T-helper 9 cell (primary cell): ENCODE results near the gene ERC1.
"Not testable (repeated sequence)": the region's sequence is repeated elsewhere in the genome, so short reads cannot be mapped to it uniquely, and the experiment has no call there.

ENCODE experiments used
- DNase-seq: peaks from one replicate; pipeline ENCODE4 v3.0.0-alpha.2; 2020

The ERC1 gene

DNA sequence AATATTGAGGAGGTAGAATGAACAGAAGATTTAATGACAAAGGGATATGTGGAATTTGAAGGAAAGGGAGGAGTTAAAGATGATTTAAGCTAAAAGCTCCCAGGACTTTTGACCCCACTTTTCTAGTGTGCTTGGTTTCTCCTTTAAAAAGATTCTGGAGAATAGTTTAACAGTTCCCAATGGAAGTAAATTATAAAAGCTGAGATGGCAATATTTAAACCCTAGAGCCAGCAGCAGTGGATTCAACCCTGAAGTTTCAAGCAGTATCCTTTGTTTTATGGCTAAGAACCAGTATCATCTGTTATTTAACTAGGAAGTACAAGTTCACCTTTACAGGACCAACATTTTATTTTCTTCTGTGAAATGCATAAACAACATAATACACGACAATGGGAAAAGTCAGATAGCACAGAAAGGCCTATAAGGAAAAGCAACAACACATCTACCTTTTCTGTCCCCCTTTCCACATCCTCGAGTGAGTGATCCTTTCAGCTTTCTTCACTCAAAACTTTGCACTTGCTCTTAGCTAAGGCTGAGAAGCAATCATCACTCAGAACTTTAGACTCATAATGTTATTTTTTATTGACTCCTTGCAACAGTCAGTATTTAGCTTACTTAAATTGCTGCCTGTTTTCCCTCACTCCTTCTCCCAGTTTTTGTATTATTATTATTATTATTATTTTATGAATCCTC is 338.9 kb downstream of the ERC1 start:
- no peak for DNase-seq

DNA sequence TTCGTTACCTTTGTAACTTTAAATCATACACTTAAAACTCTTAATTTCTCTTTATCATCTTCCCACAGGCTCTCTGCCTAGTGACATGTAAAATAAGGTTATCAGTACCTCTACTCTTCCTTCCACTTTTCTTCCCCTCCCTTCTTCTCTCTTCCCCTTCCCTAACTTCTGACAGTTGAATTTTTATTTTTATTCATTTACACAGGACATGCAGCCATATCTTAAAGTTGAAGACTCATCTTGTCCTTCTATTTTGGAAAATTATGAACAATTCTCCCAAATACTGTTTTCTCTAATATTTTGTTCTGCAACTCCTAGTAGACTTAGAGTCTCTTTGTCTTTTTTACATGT is 339.4 kb downstream of the ERC1 start:
- no peak for DNase-seq

- DNase-seq: no peak
Observed at GRCh38 chr12:1332327-1332726, 341.3 kb downstream of the ERC1 start.

DNA sequence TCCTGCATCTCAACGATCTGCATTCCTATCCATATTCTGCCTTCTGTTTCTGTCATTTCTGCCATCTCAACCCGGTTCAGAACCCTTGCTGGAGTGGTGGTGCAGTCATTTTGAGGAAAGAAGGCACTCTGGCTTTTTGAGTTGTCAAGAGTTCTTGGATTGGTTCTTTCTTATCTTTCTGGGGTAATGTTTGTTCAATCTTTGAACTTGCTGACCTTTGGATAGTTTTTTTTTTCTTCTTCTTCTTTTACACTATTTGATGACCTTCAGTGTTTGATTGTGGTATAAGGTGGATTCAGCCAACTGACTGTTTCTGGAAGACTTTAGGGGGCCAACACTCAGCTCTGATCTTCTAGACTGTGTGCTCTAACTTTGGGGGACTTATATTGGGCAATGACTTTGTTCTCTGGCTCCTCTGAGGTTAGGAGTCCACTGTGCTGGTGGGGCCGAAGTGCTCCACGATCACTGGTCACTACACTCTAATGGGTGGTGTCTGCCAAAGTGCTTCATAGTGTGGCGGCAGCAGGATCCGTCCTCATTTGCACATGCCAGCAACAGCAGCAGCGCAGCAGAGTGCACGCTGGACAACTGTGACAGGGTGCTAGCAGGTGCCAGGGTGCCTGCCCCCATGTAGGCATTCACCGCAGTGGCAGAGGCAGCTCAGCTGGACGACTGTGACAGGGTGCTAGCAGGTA is 347.6 kb downstream of the ERC1 start:
- no peak for DNase-seq

DNA sequence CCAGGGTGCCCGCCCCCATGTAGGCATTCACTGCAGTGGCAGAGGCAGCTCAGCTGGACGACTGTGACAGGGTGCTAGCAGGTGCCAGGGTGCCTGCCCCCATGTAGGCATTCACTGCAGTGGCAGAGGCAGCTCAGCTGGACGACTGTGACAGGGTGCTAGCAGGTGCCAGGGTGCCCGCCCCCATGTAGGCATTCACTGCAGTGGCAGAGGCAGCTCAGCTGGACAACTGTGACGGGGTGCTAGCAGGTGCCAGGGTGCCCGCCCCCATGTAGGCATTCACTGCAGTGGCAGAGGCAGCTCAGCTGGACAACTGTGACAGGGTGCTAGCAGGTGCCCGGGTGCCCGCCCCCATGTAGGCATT is 348.1 kb downstream of the ERC1 start:
- not testable (repeated sequence) for DNase-seq

DNA sequence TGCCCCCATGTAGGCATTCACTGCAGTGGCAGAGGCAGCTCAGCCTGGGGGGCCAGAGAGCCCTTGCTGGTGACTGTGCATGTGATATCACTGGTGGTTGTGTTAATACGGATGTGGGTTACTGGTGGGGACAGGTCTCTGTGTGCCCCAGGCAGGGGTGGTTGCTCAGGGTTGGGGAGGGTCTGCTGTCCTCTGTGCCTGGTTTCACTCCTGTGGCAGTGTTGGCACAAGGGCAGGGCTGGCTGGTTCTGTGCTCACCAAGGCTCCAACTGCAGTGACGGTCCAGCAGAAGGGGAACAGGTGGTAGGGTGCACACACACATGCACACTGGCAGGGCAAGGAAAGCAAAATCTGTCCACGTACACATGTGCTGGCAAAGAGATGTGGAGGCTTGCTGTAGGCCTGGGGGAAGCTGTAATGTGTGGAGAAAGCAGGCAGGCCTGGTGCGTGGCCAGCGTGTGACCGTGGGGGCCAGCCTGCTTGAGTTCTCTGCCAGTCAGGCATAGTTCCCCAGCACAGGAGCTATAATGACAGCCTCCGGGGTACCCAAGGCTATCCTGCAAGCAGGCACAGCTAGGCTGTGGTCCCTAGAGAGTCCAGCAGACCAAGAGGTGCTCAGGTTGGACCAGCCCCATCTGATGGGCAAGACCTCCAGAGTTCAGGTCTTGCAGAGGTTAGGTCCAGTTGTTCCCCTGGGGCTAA is 348.7 kb downstream of the ERC1 start:
- DNase-seq: no peak

- DNase-seq: not testable (repeated sequence)
Observed at GRCh38 chr12:1341270-1341669, 350.2 kb downstream of the ERC1 start.

DNA sequence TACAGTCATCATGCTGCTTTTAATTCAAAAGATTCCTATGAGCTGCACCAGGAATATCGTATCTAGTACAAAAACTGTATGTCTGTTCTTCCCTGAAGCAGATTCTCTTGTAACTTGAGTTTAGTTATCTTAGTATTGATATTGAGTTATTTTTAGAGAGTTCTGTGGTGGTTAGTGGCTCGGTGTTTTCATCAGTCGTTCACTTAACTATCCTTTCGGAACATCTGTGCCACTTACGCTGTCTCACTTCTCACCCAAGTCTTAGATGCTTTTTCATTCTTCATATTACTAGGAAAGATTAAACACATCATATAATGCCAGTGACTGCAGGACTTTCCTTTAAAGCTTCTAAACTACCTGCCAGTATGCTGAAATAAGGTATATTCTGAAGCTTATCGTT is 352.4 kb downstream of the ERC1 start:
- DNase-seq: no peak

DNA sequence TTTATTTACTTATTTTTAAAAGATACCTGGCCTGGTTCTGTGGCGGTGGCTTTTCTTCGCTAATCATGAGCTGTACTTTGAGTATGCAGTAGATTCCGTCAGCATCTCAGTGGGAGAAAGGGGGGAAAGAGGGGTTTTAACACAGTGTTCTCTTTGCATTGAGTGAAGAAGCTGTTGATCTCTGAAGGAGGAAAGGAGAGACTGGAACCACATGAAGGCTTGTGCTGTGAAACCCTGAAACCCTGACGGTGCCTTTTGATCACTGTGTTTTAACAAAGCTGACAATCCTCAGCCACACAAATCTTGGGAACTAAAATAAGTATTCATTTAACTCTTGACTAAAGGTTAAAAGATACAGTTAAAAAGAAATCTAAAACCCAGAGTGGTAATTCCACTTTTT is 353.2 kb downstream of the ERC1 start:
- no peak for DNase-seq

DNA sequence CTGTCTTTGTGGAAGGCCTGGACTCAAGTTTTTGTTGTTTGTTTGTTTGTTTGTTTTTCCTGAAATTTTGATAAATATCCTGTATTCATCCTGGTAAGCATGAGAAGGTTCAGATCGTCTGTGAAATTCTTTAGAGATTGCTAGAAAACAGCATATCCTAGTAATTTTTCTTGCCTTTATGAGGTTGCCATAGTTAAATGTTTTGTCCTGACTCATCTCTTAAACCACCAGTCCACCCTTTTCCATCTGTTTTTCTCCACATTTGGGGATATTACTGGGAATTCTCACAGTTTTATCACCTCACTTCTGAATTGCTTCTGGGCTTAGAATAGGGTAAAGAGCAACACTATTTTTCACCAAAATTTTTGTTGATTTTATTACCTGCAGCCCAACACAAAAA is 355.1 kb downstream of the ERC1 start:
- DNase-seq: no peak

GRCh38 chr12:1347294-1347693 is 356.3 kb downstream of the ERC1 start:
- no peak for DNase-seq

DNA sequence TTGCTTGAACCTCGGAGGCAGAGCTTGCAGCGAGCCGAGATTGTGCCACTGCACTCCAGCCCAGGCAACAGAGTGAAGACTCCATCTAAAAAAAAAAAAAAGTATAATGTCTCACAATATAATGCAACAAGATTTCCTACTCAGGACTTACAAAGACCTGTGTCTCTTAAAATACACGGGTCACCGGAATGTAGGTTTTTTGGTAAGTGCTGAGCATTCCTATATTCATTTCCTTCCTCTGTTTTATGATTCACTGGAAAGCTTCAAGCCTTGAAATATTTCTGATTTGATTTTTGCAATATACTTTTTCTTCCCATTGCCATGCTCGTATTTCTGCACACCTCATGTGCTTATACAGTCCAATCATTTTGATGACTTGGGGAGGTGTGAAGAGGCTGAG is 357.6 kb downstream of the ERC1 start:
- DNase-seq: no peak

DNA sequence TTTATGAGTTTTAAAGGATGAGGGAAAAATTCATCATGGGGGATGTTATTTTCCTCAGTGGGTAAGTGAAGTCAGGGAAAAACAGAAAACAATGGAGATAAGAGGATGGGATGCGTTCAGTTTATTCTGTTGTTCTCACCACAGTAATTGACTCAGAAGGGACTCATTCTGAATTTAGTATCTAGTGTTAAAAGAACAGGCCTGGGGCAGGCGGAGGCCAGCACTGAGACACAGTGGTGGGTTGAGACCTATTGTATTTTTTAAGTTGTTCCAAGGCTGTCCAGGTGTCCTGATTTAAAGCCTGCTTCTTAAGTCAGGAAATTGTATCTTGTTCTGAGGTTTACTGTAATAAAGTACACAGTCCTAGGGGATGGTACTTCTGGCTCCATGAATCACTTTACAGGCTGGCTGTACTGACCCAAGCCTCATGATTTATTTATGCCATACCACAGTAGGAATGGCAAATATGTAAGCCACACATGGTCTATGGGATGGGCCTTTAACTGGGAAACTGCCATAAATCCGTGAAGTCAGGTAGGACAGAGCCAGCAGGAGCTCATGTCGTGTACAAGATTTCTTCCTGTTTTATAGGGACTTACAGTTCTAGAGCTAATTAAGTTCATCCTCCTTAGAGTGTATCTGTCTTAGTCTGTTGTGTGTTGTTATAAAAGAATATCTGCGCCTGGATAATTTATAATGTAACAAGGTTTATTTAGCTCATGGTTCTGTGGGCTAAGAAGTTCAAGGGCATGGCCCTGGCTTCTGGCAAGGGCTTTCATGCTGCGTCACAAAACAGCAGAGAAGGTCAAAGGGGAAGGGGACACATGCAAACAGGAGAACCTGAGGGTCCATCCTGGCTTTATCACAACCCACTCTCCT is 359.3 kb downstream of the ERC1 start:
- no peak for DNase-seq

DNA sequence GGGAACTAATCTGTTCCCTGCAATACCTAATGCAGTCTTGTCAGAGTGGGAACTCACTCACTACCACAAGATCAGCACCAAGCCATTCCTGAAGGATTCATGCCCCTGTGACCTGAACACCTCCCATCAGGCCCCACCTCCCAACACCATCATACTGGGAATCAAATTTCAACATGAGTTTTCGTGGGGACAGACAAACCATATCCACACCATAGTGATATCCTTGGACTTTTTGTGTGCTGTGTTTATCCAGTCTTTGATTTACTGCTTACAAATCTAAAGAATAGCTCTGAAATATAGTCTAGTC is 359.9 kb downstream of the ERC1 start:
- no peak for DNase-seq

- DNase-seq: no peak
Observed at GRCh38 chr12:1351926-1352325, 360.9 kb downstream of the ERC1 start.

DNA sequence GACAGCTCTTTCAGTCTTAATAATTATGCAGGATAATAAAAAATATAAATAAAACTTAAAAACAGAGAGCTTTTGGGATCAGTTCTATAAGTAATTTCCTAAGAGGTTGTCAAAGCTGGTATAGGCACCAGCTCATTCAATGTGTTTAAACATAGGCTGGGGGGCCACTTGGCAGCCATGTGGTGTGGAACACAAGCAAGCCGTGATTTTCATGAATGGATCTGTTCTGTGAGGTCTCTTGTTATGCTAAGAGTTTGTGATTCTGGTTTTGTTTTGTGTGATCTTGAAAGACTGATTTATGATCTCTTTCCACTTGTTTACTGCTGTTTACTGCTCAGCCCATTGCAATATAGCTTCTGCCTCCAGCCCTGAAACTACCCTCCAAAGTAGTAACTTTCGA is 362.4 kb downstream of the ERC1 start:
- DNase-seq: no peak

DNA sequence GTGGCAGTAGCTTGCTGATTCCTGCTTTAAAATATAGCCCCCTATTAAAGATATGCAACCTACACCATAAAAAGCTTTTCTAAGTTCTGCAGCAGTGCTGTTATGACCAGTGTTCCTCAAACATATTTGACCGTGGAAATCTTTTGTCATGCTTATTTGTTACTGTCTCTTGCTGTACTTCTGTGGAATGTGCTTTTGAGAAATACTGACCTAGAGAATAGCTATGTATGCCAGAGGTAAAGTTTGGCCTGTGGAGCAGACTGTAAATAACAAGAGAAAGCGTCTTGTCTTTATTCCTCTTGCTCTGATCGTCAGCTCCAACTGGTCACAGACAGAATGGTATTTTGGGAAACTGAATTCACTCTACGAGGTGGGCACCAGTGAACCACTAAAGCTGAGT is 364.4 kb downstream of the ERC1 start:
- DNase-seq: no peak

GRCh38 chr12:1355871-1356270 is 364.8 kb downstream of the ERC1 start:
- not testable (repeated sequence) for DNase-seq

- no peak for DNase-seq
Observed at GRCh38 chr12:1356285-1356684, 365.3 kb downstream of the ERC1 start.

GRCh38 chr12:1357171-1357570 is 366.1 kb downstream of the ERC1 start:
- no peak for DNase-seq

DNA sequence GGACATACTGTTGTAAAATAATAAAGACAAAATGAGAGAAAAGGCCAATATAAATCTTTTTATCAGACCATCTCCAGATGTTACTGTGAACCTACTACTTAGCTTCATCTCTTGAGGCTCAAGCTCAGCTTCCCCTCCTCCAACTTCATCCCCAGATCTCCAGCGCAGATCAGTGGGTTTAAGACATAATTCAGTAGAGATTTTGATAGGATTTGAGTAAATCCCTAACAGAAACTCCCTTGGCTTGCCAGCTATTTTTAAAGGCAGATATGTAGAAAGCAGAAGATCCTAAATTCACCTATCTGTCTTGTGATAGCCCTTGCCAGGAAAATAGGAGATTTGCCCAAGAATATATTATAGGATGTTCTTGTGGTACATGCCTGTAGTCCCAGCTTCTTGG is 366.7 kb downstream of the ERC1 start:
- DNase-seq: no peak

DNA sequence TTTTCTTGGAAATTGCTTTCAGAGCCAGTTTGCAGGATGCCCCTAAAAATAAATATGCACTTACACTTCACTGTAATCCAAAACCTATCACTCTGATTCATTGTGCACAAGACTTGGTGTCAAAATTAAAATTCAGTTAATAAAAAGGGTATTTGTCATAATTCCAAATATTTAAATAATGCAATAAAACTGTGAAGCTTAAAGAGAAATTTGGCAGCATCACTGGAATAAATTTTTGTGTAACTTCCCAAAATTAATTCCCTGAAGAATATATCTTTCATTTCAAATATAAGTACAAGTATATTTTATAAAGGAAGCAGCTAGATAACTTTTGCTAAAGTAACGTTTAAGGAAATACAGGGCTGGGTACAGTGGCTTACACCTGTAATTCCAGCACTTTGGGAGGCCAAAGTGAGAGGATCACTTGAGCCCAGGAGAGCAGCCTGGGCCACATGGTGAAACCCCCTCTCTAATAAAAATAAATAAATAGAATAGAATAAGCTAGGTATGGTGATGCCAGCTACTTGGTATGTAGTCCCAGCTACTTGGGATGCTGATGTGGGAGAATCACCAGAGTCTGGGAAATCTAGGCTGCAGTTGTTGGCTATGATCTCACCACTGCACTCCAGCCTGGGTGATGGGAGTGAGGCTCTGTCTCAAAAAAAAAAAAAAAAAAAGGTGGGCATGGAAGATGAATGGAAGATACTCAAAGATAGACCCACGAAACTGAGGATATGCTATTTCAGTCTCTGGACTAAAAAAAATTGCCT is 369.6 kb downstream of the ERC1 start:
- DNase-seq: no peak
